ENCODE data around the gene ERCC4. TPM values are rescaled to one million over a fixed set of nuclear protein-coding genes. Genes with fewer than 3 reads are reported as not detected.

Gene ERCC4
- total RNA-seq, 1 experiment from 2014 or later = 15.6 TPM

DNA sequence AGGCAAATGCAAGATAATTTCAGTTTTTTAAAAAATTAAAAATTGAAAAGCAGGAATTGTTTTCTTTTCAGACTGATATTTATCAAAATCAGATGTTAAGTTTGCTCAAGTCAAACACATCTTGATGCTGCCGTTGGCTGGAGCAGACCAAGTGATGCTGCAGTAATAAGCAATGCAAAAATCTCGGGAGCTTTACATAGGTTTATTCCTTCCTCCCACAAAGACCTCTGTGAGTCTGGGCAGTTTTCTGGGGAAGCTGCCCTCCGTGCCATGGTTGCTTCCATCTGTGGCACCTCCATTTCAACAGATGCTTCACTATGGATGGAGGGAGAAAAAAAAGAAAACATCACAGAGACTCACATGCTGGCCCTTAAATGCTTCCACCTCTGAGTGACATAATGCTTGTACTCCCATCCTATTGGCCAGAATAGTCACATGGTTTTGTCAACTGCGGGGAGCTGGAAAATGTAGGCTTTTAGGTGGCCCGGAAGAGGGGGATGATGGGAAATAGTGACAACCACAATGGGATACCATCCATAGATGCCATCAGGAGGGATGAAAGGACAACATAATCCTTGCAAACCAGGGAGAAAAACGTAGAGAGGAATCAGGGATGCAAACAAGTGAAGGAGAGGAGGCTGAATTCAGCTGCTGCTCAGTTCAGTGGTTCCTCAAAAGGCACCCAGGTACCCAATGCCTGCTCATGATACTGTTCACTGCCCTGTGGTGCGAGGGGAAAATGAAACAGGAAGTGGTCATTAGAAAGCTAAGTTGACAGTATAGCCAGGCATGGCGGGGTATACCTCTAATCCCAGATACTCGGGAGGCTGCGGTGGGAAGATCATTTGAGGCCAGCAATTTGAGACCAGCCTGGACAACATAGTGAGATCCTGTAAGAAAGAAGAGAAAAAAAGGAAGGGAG is 13.5 kb upstream of the ERCC4 start:
- DNase-seq (ENCODE audit: low read depth, low spot score) = no peak
- in situ Hi-C loops (cut with HindIII; ENCODE audit: low pct_unique_long_range_greater_than_20kb, low sequenced_read_pairs) = no loop called here

DNA sequence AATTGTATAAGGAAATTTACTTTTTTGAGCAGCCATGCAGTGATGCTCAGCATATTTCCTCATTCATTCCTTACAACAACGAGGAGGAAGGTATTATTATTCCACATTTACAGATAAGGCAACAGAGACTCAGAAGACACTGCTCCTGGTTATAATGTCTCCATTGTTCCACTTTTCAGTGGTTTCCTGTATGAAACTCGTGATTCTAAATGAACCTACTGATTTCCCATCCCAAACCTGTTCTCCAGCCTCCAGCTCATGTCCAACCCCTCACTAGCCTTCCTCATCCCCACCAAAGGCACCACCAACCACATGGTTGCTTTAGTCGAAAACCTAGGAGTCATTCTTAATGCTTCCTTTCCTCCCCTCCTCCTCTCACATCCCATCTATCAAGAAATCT is 12.5 kb upstream of the ERCC4 start:
- in situ Hi-C loops (cut with HindIII; ENCODE audit: low pct_unique_long_range_greater_than_20kb, low sequenced_read_pairs) = no loop called here
- DNase-seq (ENCODE audit: low read depth, low spot score) = peak; percentile 72

- DNase-seq (ENCODE audit: low read depth, low spot score) = no peak
- in situ Hi-C loops (cut with HindIII; ENCODE audit: low pct_unique_long_range_greater_than_20kb, low sequenced_read_pairs) = no loop called here
Measured at GRCh38 chr16:13909069-13909468, 10.9 kb upstream of the ERCC4 start.

- peak; percentile 13 for DNase-seq (ENCODE audit: low read depth, low spot score)
- in situ Hi-C loops (cut with HindIII; ENCODE audit: low pct_unique_long_range_greater_than_20kb, low sequenced_read_pairs) = no loop called here
Measured at GRCh38 chr16:13909872-13910303, 10.1 kb upstream of the ERCC4 start.

GRCh38 chr16:13911306-13911705 is 8.6 kb upstream of the ERCC4 start:
- in situ Hi-C loops (cut with HindIII; ENCODE audit: low pct_unique_long_range_greater_than_20kb, low sequenced_read_pairs) = no loop called here
- DNase-seq (ENCODE audit: low read depth, low spot score) = no peak

GRCh38 chr16:13911871-13912270 is 8.1 kb upstream of the ERCC4 start:
- in situ Hi-C loops (cut with HindIII; ENCODE audit: low pct_unique_long_range_greater_than_20kb, low sequenced_read_pairs) = no loop called here
- DNase-seq (ENCODE audit: low read depth, low spot score) = no peak

GRCh38 chr16:13912891-13913290 is 7.1 kb upstream of the ERCC4 start:
- in situ Hi-C loops (cut with HindIII; ENCODE audit: low pct_unique_long_range_greater_than_20kb, low sequenced_read_pairs) = no loop called here
- DNase-seq (ENCODE audit: low read depth, low spot score) = no peak

DNA sequence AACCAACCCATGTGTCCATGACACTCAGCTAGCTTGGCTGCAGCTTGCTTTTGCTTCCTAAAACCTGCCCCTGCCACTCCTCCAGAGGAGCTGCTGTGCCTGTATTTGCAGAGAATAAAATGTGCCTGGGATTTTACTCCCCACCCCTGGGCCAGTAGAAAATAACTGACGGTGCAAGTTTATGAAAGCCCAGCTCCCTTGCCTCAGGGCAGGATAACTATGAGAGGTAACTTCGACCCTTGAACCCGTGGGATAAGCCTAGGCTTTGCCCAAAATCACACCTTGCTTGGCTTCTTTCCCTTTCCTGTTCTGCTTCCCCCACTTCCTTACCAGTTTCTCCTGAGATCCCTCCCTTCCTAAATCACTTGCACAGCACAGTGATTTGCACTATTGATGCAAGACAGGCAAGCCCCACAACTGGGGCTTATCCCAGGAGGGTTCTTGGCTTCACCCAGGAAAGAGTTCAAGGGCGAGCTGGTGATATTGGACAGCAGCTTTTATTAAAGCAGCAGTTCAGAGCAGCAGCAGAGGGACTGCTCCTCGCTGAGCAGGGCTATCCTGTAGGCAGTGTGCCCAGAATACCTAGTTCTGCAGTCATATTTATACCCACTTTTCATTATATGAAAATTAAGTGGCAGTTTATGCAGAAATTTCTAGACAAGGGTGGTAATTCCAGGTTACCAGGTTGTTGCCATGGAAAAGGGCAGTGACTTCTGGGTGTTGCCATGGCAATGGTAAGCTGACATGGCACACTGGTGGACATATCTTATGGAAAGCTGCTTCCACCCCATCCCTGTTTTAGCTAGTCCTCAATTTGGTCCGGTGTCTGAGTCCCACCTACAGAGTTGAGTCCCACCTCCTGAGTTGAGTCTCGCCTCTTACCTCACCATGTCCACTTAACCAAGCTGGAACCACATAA is 6.3 kb upstream of the ERCC4 start:
- in situ Hi-C loops (cut with HindIII; ENCODE audit: low pct_unique_long_range_greater_than_20kb, low sequenced_read_pairs) = no loop called here
- no peak for DNase-seq (ENCODE audit: low read depth, low spot score)

GRCh38 chr16:13915033-13915635 is 4.8 kb upstream of the ERCC4 start:
- in situ Hi-C loops (cut with HindIII; ENCODE audit: low pct_unique_long_range_greater_than_20kb, low sequenced_read_pairs) = no loop called here
- no peak for DNase-seq (ENCODE audit: low read depth, low spot score)

- in situ Hi-C loops (cut with HindIII; ENCODE audit: low pct_unique_long_range_greater_than_20kb, low sequenced_read_pairs) = no loop called here
- DNase-seq (ENCODE audit: low read depth, low spot score) = peak; percentile 57
Measured at GRCh38 chr16:13919330-13919682, 648 bp upstream of the ERCC4 start.

DNA sequence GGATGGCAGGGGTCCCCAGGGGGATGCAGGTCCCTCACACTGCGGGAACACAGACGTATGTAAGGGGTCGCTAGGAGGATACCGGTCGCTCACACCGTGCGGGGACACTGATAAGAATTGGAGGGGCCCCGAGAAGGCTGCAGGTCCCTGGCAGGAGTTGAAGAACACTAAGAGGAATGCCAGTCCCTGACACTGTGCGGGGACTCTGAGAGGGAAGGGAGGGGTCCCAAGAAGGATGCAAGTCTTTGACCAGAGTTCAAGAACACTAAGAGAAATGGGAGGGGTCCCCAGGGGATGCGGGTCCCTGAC is 510 bp downstream of the ERCC4 start:
- in situ Hi-C loops (cut with HindIII; ENCODE audit: low pct_unique_long_range_greater_than_20kb, low sequenced_read_pairs) = no loop called here
- no peak for DNase-seq (ENCODE audit: low read depth, low spot score)

GRCh38 chr16:13921328-13921727 is 1.4 kb downstream of the ERCC4 start:
- in situ Hi-C loops (cut with HindIII; ENCODE audit: low pct_unique_long_range_greater_than_20kb, low sequenced_read_pairs) = no loop called here

GRCh38 chr16:13923703-13924298 is 3.8 kb downstream of the ERCC4 start:
- in situ Hi-C loops (cut with HindIII; ENCODE audit: low pct_unique_long_range_greater_than_20kb, low sequenced_read_pairs) = no loop called here
- DNase-seq (ENCODE audit: low read depth, low spot score) = peak; percentile 55

More at GRCh38 chr16:13921328-13921727, 1.4 kb downstream of the ERCC4 start:
- DNase-seq (ENCODE audit: low read depth, low spot score) = no peak

- peak; percentile 57 for DNase-seq (ENCODE audit: low read depth, low spot score)
- in situ Hi-C loops (cut with HindIII; ENCODE audit: low pct_unique_long_range_greater_than_20kb, low sequenced_read_pairs) = no loop called here
Measured at GRCh38 chr16:13926464-13926863, 6.5 kb downstream of the ERCC4 start.

- in situ Hi-C loops (cut with HindIII; ENCODE audit: low pct_unique_long_range_greater_than_20kb, low sequenced_read_pairs) = no loop called here
- DNase-seq (ENCODE audit: low read depth, low spot score) = no peak
Measured at GRCh38 chr16:13926891-13927290, 6.9 kb downstream of the ERCC4 start.

GRCh38 chr16:13928646-13929045 is 8.7 kb downstream of the ERCC4 start:
- DNase-seq (ENCODE audit: low read depth, low spot score) = no peak
- in situ Hi-C loops (cut with HindIII; ENCODE audit: low pct_unique_long_range_greater_than_20kb, low sequenced_read_pairs) = no loop called here

DNA sequence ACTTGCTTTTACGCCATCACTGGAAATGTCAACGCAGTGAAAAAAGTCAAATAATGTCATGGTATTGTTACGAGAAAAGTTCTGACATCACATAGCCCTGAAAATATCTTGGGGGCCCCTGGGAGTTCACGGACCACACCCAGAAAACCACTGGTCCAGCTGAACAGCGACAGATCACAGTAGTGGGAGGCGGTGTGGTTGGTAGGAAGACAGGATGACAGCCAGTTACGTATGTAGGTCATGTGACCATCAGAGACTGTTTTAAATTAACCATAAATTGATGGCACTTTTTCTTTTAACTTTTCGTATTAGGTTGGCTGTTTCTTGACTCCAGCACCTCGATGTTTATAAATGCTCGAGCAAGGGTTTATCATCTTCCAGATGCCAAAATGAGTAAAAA is 11.9 kb downstream of the ERCC4 start:
- in situ Hi-C loops (cut with HindIII; ENCODE audit: low pct_unique_long_range_greater_than_20kb, low sequenced_read_pairs) = no loop called here
- no peak for DNase-seq (ENCODE audit: low read depth, low spot score)

GRCh38 chr16:13935408-13935807 is 15.5 kb downstream of the ERCC4 start:
- in situ Hi-C loops (cut with HindIII; ENCODE audit: low pct_unique_long_range_greater_than_20kb, low sequenced_read_pairs) = no loop called here
- DNase-seq (ENCODE audit: low read depth, low spot score) = peak; percentile 26

Data from SK-MEL-5 (cell line).